ENCODE measurements around the gene HCAR2.
A peak's percentile ranks its signal among the peaks of the same experiment; 100 is the strongest.
"Not testable (repeated sequence)": the region's sequence is repeated elsewhere in the genome, so short reads cannot be mapped to it uniquely, and the experiment has no call there.

The HCAR2 gene

DNA sequence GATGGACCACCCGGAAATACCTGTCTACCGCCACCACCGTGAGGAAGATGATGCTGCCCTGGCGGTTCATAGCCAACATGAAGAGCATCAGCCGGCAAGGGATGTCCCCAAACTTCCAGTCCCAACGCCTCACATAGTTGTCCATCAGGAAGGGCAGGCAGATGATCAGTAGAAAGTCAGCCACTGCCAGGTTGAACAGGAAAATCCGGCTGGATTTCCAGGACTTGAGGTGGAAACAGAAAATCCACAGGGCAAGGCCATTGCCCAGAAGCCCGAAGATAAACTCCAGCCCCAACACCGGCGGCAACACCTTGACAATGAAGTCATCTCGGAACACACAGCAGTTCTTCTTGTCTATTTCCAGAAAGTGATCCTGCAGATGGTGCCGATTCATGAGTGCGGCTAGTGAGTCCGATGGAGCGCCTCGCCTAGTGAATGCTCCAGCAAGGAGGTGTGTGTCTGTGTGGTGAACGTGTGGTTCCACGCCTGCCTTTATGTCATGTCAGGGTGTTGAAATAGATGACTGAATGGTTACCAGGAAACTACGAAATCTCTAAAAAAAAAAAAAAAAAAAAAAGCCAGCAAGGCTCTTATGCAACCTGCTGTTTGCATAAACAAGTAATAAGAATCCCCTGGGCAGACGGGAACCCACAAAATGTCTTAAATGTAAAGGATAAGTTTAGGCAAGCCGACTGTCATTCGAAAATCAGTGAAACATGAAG lies at the start of gene HCAR2:
TSS of gene HCAR2 (minus strand) at position 468 of the 722 bp plus-strand sequence. CDS start at position 394, 74 bp downstream.
- DNase-seq (ENCODE audit: low read depth) = not testable (repeated sequence)

DNA sequence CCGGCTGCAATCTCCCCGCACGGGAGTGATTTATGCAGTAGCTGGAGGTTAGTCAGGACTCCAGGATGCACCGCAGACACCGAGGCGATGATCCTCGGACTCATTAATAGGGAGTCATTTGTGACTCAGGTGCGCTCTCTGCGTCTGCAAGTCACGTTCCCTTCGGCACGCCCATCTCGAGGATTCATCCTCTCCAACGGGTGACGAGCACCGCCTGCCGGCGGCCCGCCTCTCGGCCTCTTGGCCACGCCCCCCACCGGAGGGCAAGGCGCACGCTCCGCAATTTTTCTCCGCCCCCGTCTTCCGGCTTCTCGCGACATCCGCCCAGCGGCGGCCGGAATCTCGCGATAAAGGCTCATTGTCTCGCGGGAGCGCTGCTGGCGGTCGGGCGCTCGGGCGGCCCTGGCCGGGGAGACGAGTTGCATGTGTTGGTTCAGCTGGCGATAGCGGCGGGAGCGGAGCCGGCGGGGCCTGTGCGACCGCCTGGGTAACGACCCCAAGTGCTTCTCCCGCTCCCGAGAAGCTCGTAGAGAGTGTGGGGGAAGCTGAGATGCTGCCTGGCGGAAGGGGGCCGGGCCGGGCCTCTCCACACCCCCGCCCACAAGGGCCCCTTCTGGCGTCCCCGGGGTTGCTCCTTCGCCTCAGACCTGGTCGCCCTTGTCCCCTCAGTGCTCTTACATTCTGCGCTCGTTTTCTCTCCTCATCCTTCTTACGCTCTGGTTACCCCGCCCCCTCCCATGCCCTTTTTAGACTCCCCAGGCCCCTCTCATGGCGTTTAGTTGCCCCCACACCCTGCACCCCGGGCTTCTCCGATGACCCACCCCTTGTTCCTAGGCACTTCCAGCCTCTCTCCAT lies 49.5 kb upstream of the HCAR2 start, which contains the start of gene DENR:
TSS of gene DENR (plus strand) at position 361 of the 855 bp plus-strand sequence. CDS start 878 bp downstream, outside the sequence.
- peak; percentile 100 for DNase-seq (ENCODE audit: low read depth)

DNA sequence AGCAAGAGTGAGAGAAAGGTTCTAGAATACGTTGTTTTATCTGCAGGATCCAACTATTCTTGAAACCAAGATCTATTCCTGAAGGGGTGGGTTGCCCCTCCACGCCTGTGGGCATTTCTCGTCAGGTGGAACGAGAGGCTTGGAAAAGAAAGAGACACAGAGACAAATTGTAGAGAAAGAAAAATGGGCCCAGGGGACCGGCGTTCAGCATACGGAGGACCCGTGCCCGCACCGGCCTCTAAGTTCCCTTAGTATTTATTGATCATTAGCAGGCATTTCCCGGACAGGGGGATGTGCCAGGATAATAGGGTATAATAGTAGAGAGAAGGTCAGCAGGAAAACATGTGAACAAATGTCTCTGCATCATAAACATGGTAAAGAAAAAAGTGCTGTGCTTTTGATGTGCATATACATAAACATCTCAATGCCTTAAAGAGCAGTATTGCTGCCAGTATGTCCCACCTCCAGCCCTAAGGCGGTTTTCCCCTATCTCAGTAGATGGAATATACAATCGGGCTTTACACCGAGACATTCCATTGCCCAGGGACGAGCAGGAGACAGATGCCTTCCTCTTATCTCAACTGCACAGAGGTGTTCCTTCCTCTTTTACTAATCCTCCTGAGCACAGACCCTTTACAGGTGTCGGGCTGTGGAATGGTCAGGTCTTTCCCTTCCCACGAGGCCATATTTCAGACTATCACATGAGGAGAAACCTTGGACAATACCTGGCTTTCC lies 47.8 kb upstream of the HCAR2 start:
- not testable (repeated sequence) for DNase-seq (ENCODE audit: low read depth)

DNA sequence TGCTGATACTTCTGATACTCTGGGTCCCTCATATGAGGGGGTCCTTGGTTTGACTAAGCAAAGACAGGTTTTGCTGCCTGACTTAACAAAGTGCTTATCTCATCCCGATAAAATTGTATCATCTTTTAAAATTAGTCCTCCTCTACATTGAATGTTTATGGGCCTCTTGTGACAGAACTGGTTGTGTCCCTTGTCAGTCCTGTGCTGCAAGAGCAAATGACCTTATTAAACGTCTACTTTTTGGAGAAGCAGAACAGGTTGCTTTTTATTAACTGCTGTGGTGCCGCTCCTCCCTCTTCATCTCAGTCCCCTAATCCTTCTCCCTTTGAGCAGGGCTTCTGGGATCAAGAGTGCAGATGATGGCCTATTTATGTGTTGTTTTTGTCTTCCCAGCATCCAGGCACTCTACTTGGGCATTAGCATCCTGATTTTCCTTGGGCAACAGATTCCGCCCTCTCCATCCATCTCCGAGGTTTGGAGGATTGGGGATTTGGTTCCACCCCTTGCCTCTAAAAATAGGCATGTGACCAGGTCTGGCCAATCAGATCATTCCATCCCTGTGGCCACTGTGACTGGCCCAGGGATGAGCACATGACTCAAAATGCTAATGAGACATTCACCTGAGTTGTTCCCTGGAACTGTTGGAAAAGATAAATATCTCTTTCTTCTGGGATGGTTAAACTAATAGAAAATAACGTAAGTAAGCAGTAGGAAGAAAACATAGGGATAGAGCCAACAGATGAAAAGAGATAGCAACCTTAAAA lies 46.6 kb upstream of the HCAR2 start:
- DNase-seq (ENCODE audit: low read depth) = peak; percentile 17

DNA sequence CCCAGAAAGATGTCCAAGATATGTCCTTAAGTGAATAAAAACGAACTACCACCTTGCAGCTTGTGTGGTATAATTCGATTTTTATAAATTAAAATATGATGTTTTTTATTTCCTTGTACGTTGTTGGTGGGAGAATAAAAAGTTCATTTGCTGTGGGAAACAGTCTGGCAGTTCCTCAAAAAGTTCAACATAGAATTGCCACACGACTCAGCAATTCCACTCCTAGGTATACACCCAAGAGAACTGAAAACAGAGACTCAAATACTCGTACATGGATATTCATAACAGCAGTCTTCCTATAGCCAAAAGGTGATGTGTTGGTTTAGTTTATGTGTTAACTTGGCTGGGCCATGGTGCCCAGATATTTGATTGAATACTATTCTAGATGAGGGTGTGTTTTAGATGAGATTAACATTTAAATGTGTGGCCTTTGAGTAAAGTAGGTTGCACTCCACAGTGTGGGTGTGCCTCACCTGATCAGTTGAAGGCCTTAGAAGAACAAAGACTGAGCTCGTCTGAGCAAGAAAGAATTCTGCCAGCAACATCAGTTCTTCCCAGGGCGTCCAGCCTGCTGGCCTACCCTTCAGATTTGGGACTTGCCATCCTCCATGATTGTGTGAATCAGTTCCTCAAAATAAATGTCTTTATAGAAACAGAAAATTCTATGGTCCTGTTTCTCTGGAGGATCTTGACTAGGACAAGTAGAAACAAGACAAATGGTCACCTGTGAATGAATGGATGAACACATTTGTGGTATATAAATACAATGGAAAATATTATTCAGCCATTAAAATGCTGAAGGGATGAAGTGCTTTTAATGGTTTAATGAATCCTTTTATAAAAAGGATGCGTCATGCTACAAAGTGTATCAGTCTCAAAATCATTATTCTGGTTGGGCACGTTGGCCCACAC lies 44.3 kb upstream of the HCAR2 start:
- DNase-seq (ENCODE audit: low read depth) = no peak

DNA sequence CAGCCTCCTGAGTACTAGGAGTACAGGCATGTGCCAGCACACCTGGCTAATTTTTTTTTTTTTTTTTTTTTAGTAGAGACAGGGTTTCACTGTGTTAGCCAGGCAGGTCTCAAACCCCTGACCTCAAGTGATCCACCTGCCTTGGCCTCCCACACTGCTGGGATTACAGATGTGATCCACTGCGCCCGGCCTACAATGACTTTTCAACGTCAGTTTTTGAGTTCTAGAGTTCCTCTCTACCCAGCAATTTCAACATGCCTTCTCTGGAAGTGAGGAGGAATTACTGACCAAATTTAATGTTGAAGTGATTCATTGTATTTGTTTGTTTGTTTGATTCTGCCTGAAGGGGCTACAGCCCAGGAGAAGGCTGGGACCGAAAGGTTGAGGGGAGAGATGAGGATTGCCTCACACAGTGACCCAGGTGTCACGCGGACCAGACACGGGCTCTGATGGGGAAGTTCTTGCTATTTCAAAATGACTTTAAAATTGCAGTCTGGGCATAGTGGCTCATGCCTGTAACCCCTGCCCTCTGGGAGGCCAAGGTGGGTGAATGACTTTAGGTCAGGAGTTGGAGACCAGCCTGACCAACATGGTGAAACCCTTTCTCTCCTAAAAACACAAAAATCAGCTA lies 40.9 kb upstream of the HCAR2 start:
- no peak for DNase-seq (ENCODE audit: low read depth)

DNA sequence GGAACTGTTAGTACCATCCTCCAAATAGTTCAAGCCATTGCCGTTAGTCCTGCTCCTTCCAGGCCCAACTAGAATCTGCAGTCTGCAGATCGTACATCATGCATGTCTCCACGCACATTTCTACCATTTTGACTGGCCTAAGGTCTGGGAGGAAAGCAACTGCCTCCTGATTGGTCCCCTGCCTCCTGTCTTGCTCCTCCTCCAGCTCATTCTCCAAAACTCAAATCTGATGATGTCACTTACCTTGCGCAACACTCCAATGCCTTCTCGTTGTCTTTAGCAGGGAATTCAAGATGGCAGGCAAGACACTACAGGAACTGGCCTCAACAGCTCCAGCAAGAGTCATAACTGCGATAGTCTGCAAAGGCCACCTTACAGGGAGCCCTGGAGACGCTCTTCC lies 37.2 kb upstream of the HCAR2 start:
- DNase-seq (ENCODE audit: low read depth) = no peak

DNA sequence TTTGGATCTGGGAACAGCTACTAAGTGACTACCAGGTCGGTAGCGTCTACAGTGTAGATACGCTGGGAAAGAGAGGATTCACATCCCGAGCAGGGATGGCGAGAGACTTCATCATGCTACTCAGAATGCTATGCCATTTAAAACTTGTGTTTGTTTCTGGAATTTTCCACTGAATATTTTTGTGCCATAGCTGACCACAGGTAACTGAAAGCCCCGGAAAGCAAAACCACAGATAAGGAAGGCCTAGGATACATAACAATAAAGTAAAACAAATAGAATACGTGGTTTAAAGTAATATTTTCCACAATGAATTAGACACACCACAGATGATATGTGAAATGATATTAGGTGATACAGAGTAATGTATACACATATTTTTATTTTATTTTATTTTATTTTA lies 35.4 kb upstream of the HCAR2 start:
- DNase-seq (ENCODE audit: low read depth) = no peak

DNA sequence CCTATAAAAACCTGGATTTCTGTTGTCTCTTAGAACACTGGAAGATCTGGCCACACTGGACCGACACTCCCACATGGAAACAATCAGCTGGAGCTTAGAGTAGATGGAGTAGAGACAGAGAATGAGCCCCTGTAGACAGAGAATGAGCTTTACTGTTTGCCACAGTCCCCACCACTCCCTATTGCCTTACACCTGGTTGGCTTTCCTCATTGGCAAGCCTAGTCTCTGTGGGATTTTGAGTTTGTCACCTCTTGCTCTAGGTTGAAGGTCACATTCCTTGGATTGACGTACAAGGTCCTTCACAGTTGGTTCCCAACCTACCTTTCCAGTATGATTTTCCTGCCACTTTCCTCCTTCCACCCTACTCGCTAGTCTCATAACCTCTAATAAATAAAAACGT lies 29.5 kb upstream of the HCAR2 start:
- DNase-seq (ENCODE audit: low read depth) = no peak

DNA sequence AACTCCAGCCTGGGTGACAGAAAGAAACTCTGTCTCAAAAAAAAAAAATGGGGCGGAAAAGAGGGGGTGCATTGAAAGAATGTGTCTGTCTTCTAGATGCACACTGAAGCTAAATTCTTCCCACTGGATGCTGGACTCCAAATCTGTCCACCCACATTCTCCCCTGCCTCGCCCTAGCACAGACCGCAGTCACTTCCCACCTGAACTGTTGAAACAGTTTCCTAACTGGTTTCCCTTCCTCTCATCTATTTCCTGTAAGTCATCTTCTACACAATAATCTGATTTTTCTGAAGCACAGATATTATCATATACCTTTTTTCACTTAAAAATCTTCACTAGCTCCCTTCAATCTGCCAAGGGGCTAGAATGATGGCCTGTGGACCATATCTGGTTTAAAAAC lies 29.0 kb upstream of the HCAR2 start:
- no peak for DNase-seq (ENCODE audit: low read depth)

DNA sequence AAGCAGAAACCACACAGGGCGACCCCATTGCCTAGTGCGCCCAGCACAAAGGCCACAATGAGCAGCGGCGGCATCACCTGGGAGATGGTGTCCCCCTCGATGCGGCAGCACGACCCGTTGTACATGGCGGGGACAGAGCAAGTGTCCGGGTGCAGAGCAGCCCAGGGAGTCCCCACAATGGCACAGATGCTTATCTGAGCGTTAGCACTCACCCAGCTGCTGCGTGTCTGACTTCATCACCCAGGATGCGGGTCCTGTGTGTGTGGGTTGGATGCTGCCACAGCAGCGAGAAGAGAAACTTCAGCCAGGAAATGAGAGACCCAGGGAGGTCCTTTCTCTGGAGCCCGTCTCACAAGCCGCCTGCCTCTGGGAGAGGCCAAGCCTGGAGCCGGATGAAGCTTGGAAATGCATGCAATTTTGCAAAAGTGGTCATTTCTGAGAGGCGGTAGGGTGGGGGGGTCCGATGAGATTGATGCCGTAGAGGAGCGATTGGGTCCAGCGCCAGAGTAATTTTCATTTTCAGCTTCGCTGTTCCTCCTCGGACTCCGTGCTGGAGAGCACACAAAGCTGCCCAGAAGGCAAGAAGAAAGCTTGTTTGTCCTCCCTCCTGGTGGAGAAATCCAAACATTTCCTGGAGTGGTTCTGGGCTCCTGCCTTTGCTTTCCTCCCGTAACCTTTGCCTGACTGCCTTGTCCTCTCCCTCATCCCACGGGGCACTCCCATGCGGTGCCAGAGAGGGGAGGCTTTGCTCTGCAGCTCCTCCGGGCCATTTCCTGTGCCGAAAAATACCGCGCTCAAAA lies 27.3 kb upstream of the HCAR2 start, which contains the start of gene HCAR1:
TSS of gene HCAR1 (minus strand) at position 630 of the 800 bp plus-strand sequence. CDS start at position 125, 505 bp downstream.
- no peak for DNase-seq (ENCODE audit: low read depth)

DNA sequence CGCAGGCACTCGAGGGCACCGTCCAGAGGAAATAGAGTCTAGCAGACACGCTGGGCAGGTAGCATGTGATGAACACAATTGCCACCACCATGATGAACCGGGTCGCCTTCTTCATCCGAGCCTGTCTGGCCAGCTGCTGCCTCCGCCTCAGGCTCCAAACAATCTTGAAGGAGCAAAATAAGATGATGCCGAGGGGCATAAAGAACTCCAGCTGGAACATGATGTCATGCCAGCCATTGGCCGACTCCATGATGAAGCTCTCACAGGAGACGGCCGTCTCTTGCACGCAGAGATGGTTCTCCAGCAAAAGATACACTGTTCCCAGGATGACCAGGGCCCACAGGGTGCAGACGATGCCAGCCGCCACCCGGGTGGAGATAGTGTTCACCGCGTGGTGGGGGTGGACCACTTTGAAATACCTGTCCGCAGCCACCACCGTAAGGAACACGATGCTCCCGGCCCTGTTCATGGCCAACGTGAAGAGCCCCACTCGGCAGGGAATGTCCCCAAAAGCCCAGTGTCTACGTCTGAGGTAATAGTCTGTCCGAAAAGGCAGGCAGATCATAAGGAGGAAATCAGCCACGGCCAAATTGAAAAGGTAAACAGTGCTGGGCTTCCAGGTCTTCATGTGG lies 26.5 kb upstream of the HCAR2 start:
- no peak for DNase-seq (ENCODE audit: low read depth)

DNA sequence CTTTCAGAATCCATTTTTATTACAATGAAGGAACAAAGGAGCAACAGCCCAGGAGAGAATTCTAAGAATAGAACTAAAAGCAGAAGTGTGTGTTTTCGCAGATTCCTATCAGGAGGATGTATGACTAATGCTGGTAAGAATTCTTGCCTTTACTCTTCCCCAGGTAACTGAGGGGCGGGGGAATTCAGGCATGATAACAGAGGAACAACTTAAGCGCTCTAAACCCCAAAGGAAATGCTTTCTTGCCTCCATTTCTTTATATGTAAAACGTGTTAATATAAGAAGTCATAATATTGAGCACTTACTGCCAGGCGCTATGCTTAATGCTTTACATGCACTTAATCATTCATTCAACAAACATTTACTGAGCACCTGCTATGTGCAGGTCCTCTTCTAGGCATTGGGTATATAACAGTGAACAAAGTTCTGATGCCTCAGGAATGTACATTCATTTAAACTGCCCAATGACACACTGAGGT lies 23.0 kb upstream of the HCAR2 start:
- peak; percentile 47 for DNase-seq (ENCODE audit: low read depth)

DNA sequence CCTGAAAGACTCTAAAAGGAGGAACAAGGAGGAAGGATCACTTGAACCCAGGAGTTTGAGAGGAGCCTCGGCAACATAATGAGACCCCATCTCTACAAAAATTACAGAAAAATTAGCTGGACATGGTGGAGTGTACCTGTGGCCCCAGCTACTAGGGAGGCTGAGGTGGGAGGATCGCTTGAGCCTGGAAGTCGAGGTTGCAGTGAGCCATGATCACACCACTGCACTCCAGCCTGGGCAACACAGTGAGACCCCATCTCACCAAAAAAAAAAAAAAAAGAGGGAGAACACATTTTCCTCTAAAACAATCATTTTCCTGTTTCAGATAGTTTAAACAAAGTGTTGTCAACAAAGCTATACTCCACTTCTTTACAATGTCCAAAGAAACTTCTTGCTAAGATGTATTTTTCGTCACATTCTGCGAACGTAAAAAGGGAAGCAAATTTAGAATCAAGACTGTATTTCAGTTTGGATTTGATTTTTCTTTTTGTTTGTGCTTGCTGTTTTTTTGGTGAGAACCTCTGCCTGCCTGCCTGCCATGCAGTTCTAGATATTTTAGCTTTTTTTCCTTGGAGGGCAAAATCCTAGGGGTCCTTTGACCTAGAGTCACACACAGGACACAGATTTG lies 22.4 kb upstream of the HCAR2 start:
- no peak for DNase-seq (ENCODE audit: low read depth)

DNA sequence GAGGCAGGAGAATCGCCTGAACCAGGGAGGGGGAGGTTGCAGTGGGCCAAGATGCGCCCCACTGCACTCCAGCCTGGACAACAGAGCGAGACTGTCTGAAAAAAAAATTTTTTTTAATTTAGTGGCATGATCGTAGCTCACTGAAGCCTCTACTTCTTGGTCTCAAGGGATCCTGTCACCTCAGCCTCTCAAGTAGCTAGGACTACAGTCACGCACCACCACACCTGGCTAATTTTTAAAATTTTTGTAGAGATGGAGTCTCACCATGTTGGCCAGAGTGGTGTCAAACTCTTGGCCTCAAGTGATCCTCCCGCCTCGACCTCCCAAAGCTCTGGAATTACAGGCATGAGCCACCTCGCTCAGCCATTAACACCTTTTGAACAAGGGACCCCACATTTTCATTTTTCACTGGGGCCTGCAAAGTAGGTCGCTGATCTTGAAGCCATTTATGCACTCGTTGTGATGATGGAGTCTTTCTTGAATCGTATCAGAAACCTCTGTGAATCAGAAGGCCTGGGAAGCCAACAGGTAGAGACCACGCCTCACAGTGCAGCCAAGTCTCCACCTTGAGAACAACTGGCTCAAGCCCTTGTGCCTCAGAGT lies 21.6 kb upstream of the HCAR2 start:
- DNase-seq (ENCODE audit: low read depth) = no peak

DNA sequence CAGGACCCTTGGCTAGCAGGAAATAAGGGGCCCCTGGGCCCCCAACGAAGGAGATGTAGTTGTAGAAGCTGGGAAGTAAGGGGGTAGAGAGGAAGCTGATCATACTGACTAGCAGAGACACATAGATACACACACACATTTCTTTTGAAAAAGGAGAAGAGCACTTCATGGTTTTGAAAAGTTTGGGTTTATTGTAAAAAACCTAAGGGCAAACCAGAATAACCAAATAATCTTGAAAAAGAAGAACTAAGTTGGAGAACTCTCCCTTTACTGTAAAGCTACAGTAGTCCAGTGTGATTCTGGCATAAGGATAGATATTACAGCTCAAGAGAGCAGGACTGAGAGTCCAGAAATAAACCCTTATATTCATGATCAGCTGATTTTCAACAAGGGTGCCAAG lies 19.2 kb upstream of the HCAR2 start:
- no peak for DNase-seq (ENCODE audit: low read depth)

DNA sequence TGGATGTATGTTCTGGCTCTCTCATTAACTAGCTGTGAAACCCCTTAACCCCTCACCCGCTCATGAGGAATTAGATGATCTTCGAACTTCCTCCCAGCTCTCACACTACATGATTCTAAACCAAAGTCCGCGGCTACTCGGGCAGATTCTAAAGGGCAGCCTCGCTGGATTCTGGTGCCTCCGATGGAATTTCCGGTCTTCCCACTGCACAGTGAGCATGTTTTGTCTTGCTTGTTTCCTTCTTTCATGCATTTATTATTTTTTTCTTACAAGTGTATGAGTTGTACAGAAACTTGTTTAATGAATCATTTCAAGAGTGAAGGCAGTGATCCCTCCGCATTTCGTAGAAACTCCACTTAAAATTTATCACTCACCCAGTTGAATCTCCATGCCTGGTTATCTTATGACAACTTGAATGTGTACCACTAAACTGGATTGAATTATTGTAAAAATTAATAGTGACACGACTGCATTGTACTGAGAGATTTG lies 17.9 kb upstream of the HCAR2 start:
- peak; percentile 9 for DNase-seq (ENCODE audit: low read depth)

Measured in ELR (cell line).